ENCODE data around the gene MGP. TPM values are rescaled to one million over a fixed set of nuclear protein-coding genes. Genes with fewer than 3 reads are reported as not detected.

The MGP gene
- total and polyA plus RNA-seq, 2 experiments from 2014 or later: 0.60 TPM; not detected in 1

DNA sequence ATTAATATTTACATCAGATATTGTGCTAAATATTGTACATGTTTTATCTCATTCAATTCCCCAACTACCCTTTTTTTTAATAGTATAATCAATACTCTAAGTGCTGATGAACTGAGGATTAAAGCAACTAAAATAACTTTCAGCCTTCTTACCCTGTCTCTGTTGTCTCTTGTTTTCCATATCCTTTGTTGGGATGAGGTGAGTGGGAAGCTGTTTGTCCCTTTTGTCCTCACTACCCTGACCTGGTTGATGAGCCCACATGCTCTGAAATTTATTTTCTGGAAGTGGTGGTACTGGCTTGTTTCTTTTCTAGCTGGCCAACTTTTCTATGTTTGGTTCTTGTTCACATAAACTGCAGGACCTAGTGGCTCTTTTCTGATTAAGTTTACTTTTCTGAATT lies 32.8 kb downstream of the MGP start:
- Histone ChIP-seq H3K27me3 (ENCODE audit: insufficient read depth) (no peaks in the 10 kb centered on the region), H3K27ac (ENCODE audit: low read depth) (no peak overlapping the region), H3F3A (replicated peaks; ENCODE audit: low read depth) (no peaks in the 10 kb centered on the region), H3K36me3 (ENCODE audit: insufficient read depth) (no peaks in the 10 kb centered on the region), H3K4me2 (no peak overlapping the region), H3K4me3 (no peak overlapping the region), H4K20me1 (replicated peaks; ENCODE audit: insufficient read depth) (no peaks in the 10 kb centered on the region), H3K9me2 (ENCODE audit: insufficient read depth) (no peaks in the 10 kb centered on the region), H3K4me1 (ENCODE audit: insufficient read depth) (peaks cover 13% of the 10 kb centered on the region; the same call in 1 of the 2 replicates), H3K79me2 (replicated peaks; ENCODE audit: insufficient read depth) (no peaks in the 10 kb centered on the region), H2AFZ (peak overlapping the region; percentile 75; the same call in 1 of the 2 replicates)
- TF ChIP-seq EZH2phosphoT487 (IDR thresholded peaks at IDR 0.05; ENCODE audit: unreplicated experiment): no peak
- TF ChIP-seq ZNF114 (CRISPR knock-in tag; IDR thresholded peaks at IDR 0.05): no peak
- no peak for TF ChIP-seq STAT1 (IDR thresholded peaks at IDR 0.05; ENCODE audit: unreplicated experiment)
- TF ChIP-seq, protein P1, sequence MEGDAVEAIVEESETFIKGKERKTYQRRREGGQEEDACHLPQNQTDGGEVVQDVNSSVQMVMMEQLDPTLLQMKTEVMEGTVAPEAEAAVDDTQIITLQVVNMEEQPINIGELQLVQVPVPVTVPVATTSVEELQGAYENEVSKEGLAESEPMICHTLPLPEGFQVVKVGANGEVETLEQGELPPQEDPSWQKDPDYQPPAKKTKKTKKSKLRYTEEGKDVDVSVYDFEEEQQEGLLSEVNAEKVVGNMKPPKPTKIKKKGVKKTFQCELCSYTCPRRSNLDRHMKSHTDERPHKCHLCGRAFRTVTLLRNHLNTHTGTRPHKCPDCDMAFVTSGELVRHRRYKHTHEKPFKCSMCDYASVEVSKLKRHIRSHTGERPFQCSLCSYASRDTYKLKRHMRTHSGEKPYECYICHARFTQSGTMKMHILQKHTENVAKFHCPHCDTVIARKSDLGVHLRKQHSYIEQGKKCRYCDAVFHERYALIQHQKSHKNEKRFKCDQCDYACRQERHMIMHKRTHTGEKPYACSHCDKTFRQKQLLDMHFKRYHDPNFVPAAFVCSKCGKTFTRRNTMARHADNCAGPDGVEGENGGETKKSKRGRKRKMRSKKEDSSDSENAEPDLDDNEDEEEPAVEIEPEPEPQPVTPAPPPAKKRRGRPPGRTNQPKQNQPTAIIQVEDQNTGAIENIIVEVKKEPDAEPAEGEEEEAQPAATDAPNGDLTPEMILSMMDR (conservative IDR thresholded peaks at IDR 0.05; ENCODE audit: low read depth in 2 of 2): no peak
- TF ChIP-seq ZNF331 (CRISPR knock-in tag; IDR thresholded peaks at IDR 0.05; ENCODE audit: low read depth): no peak
- H3K27ac Mint-ChIP-seq: no peak overlapping the region
- no peaks in the 10 kb centered on the region for H3K27me3 Mint-ChIP-seq (ENCODE audit: insufficient read depth, low read depth, poor library complexity)
- peaks cover 5% of the 10 kb centered on the region; the same call in 2 of the 3 replicates for H3K9me3 Mint-ChIP-seq
- peaks cover 11% of the 10 kb centered on the region for H3K4me1 Mint-ChIP-seq
- no peak overlapping the region for H3K4me3 Mint-ChIP-seq
- ATAC-seq (peak; percentile 76), DNase-seq (ENCODE audit: low spot score) (peak; percentile 21)
- H3K36me3 Mint-ChIP-seq (ENCODE audit: low read depth): no peaks in the 10 kb centered on the region

- no peaks in the 10 kb centered on the region for H3K27me3 ChIP-seq (ENCODE audit: insufficient read depth)
- H3K27ac ChIP-seq (ENCODE audit: low read depth): no peak overlapping the region
- H3F3A ChIP-seq (replicated peaks; ENCODE audit: low read depth): no peaks in the 10 kb centered on the region
- H3K79me2 ChIP-seq (replicated peaks; ENCODE audit: insufficient read depth): no peaks in the 10 kb centered on the region
- H3K4me1 ChIP-seq (ENCODE audit: insufficient read depth): peaks cover 13% of the 10 kb centered on the region; the same call in 1 of the 2 replicates
- H2AFZ ChIP-seq: peak overlapping the region; percentile 54; the same call in 1 of the 2 replicates
- H3K4me2 ChIP-seq: no peak overlapping the region
- no peak for ATAC-seq
- H3K36me3 ChIP-seq (ENCODE audit: insufficient read depth): no peaks in the 10 kb centered on the region
- Mint-ChIP-seq H3K27me3 (ENCODE audit: insufficient read depth, low read depth, poor library complexity) (peaks cover 3% of the 10 kb centered on the region), H3K4me3 (no peak overlapping the region), H3K27ac (no peak overlapping the region), H3K36me3 (ENCODE audit: low read depth) (no peaks in the 10 kb centered on the region), H3K9me3 (no peaks in the 10 kb centered on the region), H3K4me1 (peaks cover 11% of the 10 kb centered on the region)
- no peaks in the 10 kb centered on the region for H4K20me1 ChIP-seq (replicated peaks; ENCODE audit: insufficient read depth)
- no peak overlapping the region for H3K4me3 ChIP-seq
- H3K9me2 ChIP-seq (ENCODE audit: insufficient read depth): no peaks in the 10 kb centered on the region
- no peak for DNase-seq (ENCODE audit: low spot score)
- no peak for TF ChIP-seq JUNB (IDR thresholded peaks at IDR 0.05; ENCODE audit: unreplicated experiment)
- TF ChIP-seq, protein P2, sequence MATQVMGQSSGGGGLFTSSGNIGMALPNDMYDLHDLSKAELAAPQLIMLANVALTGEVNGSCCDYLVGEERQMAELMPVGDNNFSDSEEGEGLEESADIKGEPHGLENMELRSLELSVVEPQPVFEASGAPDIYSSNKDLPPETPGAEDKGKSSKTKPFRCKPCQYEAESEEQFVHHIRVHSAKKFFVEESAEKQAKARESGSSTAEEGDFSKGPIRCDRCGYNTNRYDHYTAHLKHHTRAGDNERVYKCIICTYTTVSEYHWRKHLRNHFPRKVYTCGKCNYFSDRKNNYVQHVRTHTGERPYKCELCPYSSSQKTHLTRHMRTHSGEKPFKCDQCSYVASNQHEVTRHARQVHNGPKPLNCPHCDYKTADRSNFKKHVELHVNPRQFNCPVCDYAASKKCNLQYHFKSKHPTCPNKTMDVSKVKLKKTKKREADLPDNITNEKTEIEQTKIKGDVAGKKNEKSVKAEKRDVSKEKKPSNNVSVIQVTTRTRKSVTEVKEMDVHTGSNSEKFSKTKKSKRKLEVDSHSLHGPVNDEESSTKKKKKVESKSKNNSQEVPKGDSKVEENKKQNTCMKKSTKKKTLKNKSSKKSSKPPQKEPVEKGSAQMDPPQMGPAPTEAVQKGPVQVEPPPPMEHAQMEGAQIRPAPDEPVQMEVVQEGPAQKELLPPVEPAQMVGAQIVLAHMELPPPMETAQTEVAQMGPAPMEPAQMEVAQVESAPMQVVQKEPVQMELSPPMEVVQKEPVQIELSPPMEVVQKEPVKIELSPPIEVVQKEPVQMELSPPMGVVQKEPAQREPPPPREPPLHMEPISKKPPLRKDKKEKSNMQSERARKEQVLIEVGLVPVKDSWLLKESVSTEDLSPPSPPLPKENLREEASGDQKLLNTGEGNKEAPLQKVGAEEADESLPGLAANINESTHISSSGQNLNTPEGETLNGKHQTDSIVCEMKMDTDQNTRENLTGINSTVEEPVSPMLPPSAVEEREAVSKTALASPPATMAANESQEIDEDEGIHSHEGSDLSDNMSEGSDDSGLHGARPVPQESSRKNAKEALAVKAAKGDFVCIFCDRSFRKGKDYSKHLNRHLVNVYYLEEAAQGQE (IDR thresholded peaks at IDR 0.05; ENCODE audit: unreplicated experiment): no peak
- TF ChIP-seq ZNF331 (CRISPR knock-in tag; IDR thresholded peaks at IDR 0.05; ENCODE audit: low read depth): no peak
- TF ChIP-seq NANOG (IDR thresholded peaks at IDR 0.05; ENCODE audit: borderline replicate concordance): no peak
- no peak for TF ChIP-seq CREB1 (CRISPR knock-in tag; IDR thresholded peaks at IDR 0.05; ENCODE audit: low read depth)
- TF ChIP-seq ZNF114 (CRISPR knock-in tag; IDR thresholded peaks at IDR 0.05): no peak
- no peak for TF ChIP-seq STAT1 (IDR thresholded peaks at IDR 0.05; ENCODE audit: unreplicated experiment)
- no peak for TF ChIP-seq ETS1 (IDR thresholded peaks at IDR 0.05)
Measured at GRCh38 chr12:14850929-14851663, 34.6 kb downstream of the MGP start.

Measured in GM23338 (cell line).